ENCODE measurements around the gene COL1A1.

Gene COL1A1

GRCh38 chr17:50206604-50207293 lies 5.3 kb upstream of the COL1A1 start:
- no peak for TF ChIP-seq CTCF (IDR thresholded peaks at IDR 0.05; ENCODE audit: extremely low read depth, insufficient read depth, missing control alignments)
- DNase-seq (ENCODE audit: low spot score) = no peak
- in situ Hi-C loops (cut with MboI; ENCODE audit: low pct_unique_long_range_greater_than_20kb, low sequenced_read_pairs, unreplicated experiment) = no loop called here

- no peak for DNase-seq (ENCODE audit: low spot score)
- TF ChIP-seq CTCF (IDR thresholded peaks at IDR 0.05; ENCODE audit: extremely low read depth, insufficient read depth, missing control alignments) = no peak
- in situ Hi-C loops (cut with MboI; ENCODE audit: low pct_unique_long_range_greater_than_20kb, low sequenced_read_pairs, unreplicated experiment) = no loop called here
These were observed 4.6 kb upstream of the COL1A1 start for GRCh38 chr17:50205963-50206505.

GRCh38 chr17:50205111-50205962 lies 3.9 kb upstream of the COL1A1 start:
- in situ Hi-C loops (cut with MboI; ENCODE audit: low pct_unique_long_range_greater_than_20kb, low sequenced_read_pairs, unreplicated experiment) = no loop called here
- TF ChIP-seq CTCF (IDR thresholded peaks at IDR 0.05; ENCODE audit: extremely low read depth, insufficient read depth, missing control alignments) = no peak
- DNase-seq (ENCODE audit: low spot score) = no peak

GRCh38 chr17:50204431-50204830 lies 3.0 kb upstream of the COL1A1 start:
- in situ Hi-C loops (cut with MboI; ENCODE audit: low pct_unique_long_range_greater_than_20kb, low sequenced_read_pairs, unreplicated experiment) = no loop called here
- no peak for TF ChIP-seq CTCF (IDR thresholded peaks at IDR 0.05; ENCODE audit: extremely low read depth, insufficient read depth, missing control alignments)

GRCh38 chr17:50203604-50204345 lies 2.3 kb upstream of the COL1A1 start:
- no peak for DNase-seq (ENCODE audit: low spot score)
- TF ChIP-seq CTCF (IDR thresholded peaks at IDR 0.05; ENCODE audit: extremely low read depth, insufficient read depth, missing control alignments) = no peak
- in situ Hi-C loops (cut with MboI; ENCODE audit: low pct_unique_long_range_greater_than_20kb, low sequenced_read_pairs, unreplicated experiment) = no loop called here

More at GRCh38 chr17:50204431-50204830, 3.0 kb upstream of the COL1A1 start:
- DNase-seq (ENCODE audit: low spot score) = no peak

- DNase-seq (ENCODE audit: low spot score) = no peak
- in situ Hi-C loops (cut with MboI; ENCODE audit: low pct_unique_long_range_greater_than_20kb, low sequenced_read_pairs, unreplicated experiment) = no loop called here
- no peak for TF ChIP-seq CTCF (IDR thresholded peaks at IDR 0.05; ENCODE audit: extremely low read depth, insufficient read depth, missing control alignments)
These were observed 1.7 kb upstream of the COL1A1 start for GRCh38 chr17:50203086-50203485.
